DND-41 (cell line): Measurements from ENCODE around the gene ZNF699.

Source experiments
- CTCF ChIP-seq: IDR thresholded peaks from 2 replicates; pipeline ENCODE4 v1.5.1; 2012; ENCODE audit warnings: borderline replicate concordance, low read length, moderate library complexity, mild to moderate bottlenecking; ENCODE audit not compliant: poor library complexity, severe bottlenecking; ENCODE audit errors: extremely low read depth
- EZH2 ChIP-seq: IDR thresholded peaks from 3 replicates; pipeline ENCODE4 v1.6.1; 2012; ENCODE audit warnings: borderline replicate concordance, low read depth, mild to moderate bottlenecking, moderate library complexity, low read length, inconsistent platforms; ENCODE audit not compliant: severe bottlenecking

- TF ChIP-seq EZH2 = no peak
- TF ChIP-seq CTCF = no peak
These were observed 42.9 kb upstream of the ZNF699 start for GRCh38 chr19:9352505-9352904.
